OCI-LY7 (cell line): ENCODE measurements around the gene CLEC2B. TPM values are rescaled to one million over a fixed set of nuclear protein-coding genes. Genes with fewer than 3 reads are reported as not detected.

Experiments
- BruUV-seq: library from RNA; stranded (reverse); fragments of 400-500 nt; replicated peaks from 2 replicates; lab custom pipeline; 2021; lab: Mats Ljungman, UMichigan
- CTCF ChIA-PET: fragments of 300-600 bp; sonication (Branson Sonifier 250); formaldehyde crosslinking; loops from one replicate; lab custom pipeline; 2022; ENCODE audit warnings: antibody characterized with exemption; ENCODE audit not compliant: unreplicated experiment; lab: Charles Lee
- POLR2A ChIA-PET: fragments of 300-600 bp; sonication (Branson Sonifier 250); formaldehyde crosslinking; loops from one replicate; lab custom pipeline; 2022; ENCODE audit warnings: antibody characterized with exemption; lab: Charles Lee
- DNase-seq: peaks from one replicate; pipeline ENCODE4 v3.0.0-alpha.2; 2015; ENCODE audit warnings: low spot score
- H2AFZ ChIP-seq: fragments of 200-600 bp; sonication (generic), shearing (Covaris generic); 2 replicates; pipeline ENCODE4 v1.6.1; 2014; ENCODE audit warnings: mild to moderate bottlenecking, antibody characterized with exemption, low read length, moderate library complexity
- H3K27ac ChIP-seq: fragments of 200-600 bp; sonication (generic); 2 replicates; pipeline ENCODE4 v1.5.1; 2014; ENCODE audit warnings: mixed run types, low read depth, mild to moderate bottlenecking, moderate library complexity, low read length, inconsistent platforms; ENCODE audit not compliant: poor library complexity, severe bottlenecking
- H3K36me3 ChIP-seq: fragments of 200-600 bp; sonication (generic); 2 replicates; pipeline ENCODE4 v1.6.1; 2014; ENCODE audit warnings: mild to moderate bottlenecking, antibody characterized with exemption, low read length, moderate library complexity, mixed read lengths; ENCODE audit not compliant: insufficient read depth
- H3K4me1 ChIP-seq: fragments of 200-600 bp; sonication (generic); 2 replicates; pipeline ENCODE4 v1.5.1; 2014; ENCODE audit warnings: mild to moderate bottlenecking, low read length; ENCODE audit not compliant: insufficient read depth, poor library complexity, severe bottlenecking
- H3K4me2 ChIP-seq: fragments of 200-600 bp; sonication (generic); 2 replicates; pipeline ENCODE4 v1.6.1; 2014; ENCODE audit warnings: mild to moderate bottlenecking, low read length
- H3K4me3 ChIP-seq: fragments of 200-600 bp; sonication (generic); 2 replicates; pipeline ENCODE4 v1.5.1; 2014; ENCODE audit warnings: mild to moderate bottlenecking, low read depth, low read length; ENCODE audit not compliant: poor library complexity, severe bottlenecking
- H3K79me2 ChIP-seq: fragments of 200-600 bp; sonication (generic); 2 replicates; pipeline ENCODE4 v1.6.1; 2016; ENCODE audit warnings: low read depth, mild to moderate bottlenecking, low read length, moderate library complexity, mixed read lengths; ENCODE audit not compliant: insufficient read depth
- H3K9me2 ChIP-seq: fragments of 200-600 bp; sonication (generic); 2 replicates; pipeline ENCODE4 v1.6.1; 2016; ENCODE audit warnings: mild to moderate bottlenecking, low read length, mixed read lengths; ENCODE audit not compliant: insufficient read depth
- H3K9me3 ChIP-seq: fragments of 200-600 bp; sonication (generic); 2 replicates; pipeline ENCODE4 v1.6.1; 2014; ENCODE audit warnings: mild to moderate bottlenecking, mixed run types, low read length, mixed read lengths
- H4K20me1 ChIP-seq: fragments of 200-600 bp; sonication (generic); 2 replicates; pipeline ENCODE4 v1.6.1; 2014; ENCODE audit warnings: mild to moderate bottlenecking, antibody characterized with exemption, low read length, moderate library complexity, mixed read lengths; ENCODE audit not compliant: insufficient read depth
- EZH2phosphoT487 ChIP-seq: fragments of 200-600 bp; sonication (generic); IDR thresholded peaks from 2 replicates; pipeline ENCODE4 v1.6.1; 2018; ENCODE audit warnings: low read depth, borderline replicate concordance, mild to moderate bottlenecking, mixed run types, antibody characterized with exemption, low read length, moderate library complexity, mixed read lengths
- intact Hi-C: fragments of 100-400 bp; cut with micrococcal nuclease; formaldehyde crosslinking; loops from one replicate; pipeline ENCODE4 v1.10.0; 2022; ENCODE audit not compliant: unreplicated experiment
- total RNA-seq, 2 experiments: library from RNA; depleted of rRNA in 1 of 2; stranded (reverse); fragments of >200 nt in 1 of 2; shearing (Covaris generic) in 1 of 2; gene quantifications; 2 replicates each; pipeline ENCODE4 v1.2.3, GENCODE V29; 2014 to 2022
- TF ChIP-seq, protein P1 (sequence below): fragments of 200-600 bp; sonication (generic); conservative IDR thresholded peaks from 2 replicates; pipeline ENCODE4 v1.5.1; 2014; ENCODE audit warnings: mild to moderate bottlenecking, antibody characterized with exemption, low read length, moderate library complexity, mixed read lengths

CLEC2B gene
- total RNA-seq, 2 experiments from 2014 or later, result 2.2 to 2.3 TPM

DNA sequence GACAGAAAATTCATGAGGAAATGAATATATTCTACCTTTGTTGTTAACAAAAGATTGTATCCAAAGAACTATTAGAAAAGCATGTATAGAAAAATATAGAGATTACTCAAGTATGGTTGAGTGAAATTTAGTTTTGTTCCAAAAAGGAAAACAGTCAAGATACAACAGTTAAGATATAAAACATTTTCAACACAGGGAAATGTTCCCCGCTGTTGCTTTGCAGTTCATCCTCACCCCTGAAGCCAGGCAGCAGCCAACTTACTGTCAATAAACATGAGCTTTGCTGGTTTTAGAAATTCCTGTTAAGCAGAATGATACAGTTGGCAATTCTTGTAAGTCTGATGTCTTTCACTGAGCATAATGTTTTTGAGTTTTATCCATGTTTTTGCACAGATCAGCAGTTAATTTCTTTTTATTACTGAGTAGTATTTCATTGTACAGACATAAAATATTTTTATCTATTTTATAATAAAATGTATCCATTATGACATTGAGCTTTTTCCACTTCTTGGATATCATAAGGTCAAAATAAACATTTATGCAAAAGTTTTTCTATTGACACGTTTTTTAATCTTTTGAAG lies 1.2 kb upstream of the CLEC2B start:
- no peak overlapping the region for H3K27ac ChIP-seq
- ChIA-PET POLR2A (interaction anchor here (0.5 to 1.1 kb wide), 4 partner anchors 16 to 1023 kb away, joined by 3 to 4 read pairs (median 3); no protein-coding TSS in a partner anchor), CTCF (interaction anchor here (0.6 kb wide), 1 partner anchor 41 kb away, joined by 3 read pairs; no protein-coding TSS in a partner anchor)
- H3K9me3 ChIP-seq, result no peaks in the 10 kb centered on the region
- no peaks in the 10 kb centered on the region for H4K20me1 ChIP-seq
- intact Hi-C loops, result no loop called here
- peak overlapping the region; percentile 99 for H2AFZ ChIP-seq
- H3K79me2 ChIP-seq, result peaks cover 26% of the 10 kb centered on the region; the same call in 1 of the 2 replicates
- no peak for DNase-seq
- H3K4me2 ChIP-seq, result peak overlapping the region; percentile 85
- BruUV-seq, result no TSS peak
- TF ChIP-seq, protein P1, sequence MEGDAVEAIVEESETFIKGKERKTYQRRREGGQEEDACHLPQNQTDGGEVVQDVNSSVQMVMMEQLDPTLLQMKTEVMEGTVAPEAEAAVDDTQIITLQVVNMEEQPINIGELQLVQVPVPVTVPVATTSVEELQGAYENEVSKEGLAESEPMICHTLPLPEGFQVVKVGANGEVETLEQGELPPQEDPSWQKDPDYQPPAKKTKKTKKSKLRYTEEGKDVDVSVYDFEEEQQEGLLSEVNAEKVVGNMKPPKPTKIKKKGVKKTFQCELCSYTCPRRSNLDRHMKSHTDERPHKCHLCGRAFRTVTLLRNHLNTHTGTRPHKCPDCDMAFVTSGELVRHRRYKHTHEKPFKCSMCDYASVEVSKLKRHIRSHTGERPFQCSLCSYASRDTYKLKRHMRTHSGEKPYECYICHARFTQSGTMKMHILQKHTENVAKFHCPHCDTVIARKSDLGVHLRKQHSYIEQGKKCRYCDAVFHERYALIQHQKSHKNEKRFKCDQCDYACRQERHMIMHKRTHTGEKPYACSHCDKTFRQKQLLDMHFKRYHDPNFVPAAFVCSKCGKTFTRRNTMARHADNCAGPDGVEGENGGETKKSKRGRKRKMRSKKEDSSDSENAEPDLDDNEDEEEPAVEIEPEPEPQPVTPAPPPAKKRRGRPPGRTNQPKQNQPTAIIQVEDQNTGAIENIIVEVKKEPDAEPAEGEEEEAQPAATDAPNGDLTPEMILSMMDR, result no peak
- no peak for TF ChIP-seq EZH2phosphoT487
- no peaks in the 10 kb centered on the region for H3K36me3 ChIP-seq
- H3K4me3 ChIP-seq, result no peak overlapping the region
- H3K9me2 ChIP-seq, result no peaks in the 10 kb centered on the region
- H3K4me1 ChIP-seq, result peaks cover 33% of the 10 kb centered on the region

DNA sequence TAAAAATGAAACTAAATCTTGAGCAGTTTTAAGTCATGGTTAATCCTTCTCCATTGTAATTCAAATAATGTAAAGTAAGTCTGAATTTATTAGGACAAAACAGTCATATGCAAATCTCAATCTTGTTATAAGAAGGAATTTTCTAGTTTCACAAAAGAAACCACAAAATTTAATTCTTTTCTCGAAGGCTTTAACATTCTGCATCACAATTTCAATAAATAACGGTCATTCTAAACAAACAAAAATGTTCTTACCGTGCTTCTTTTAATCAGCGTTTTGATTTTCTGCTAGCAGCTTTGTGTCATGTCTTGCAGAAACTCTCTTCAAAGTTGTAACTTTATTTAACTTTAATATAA lies 225 bp downstream of the CLEC2B start:
- Histone ChIP-seq H2AFZ (peak overlapping the region; percentile 99), H3K4me2 (peak overlapping the region; percentile 85), H4K20me1 (no peaks in the 10 kb centered on the region), H3K36me3 (no peaks in the 10 kb centered on the region; the same call in 1 of the 2 replicates), H3K79me2 (peaks cover 26% of the 10 kb centered on the region; the same call in 1 of the 2 replicates), H3K9me2 (no peaks in the 10 kb centered on the region), H3K4me3 (peak overlapping the region; percentile 70), H3K27ac (peak overlapping the region; percentile 42), H3K9me3 (peaks cover 8% of the 10 kb centered on the region; the same call in 1 of the 2 replicates), H3K4me1 (peaks cover 38% of the 10 kb centered on the region)
- ChIA-PET POLR2A (interaction anchor here (0.6 to 1.6 kb wide), 8 partner anchors 10 to 401 kb away, joined by 3 to 5 read pairs (median 4); no protein-coding TSS in a partner anchor), CTCF (no interaction called here)
- TF ChIP-seq EZH2phosphoT487, result no peak
- TF ChIP-seq, protein P1, result no peak
- BruUV-seq, result TSS peak; percentile 67
- DNase-seq, result no peak
- intact Hi-C loops, result loop anchor here (5.0 kb wide), 1 partner anchor 117 kb away; no protein-coding TSS in a partner anchor
